Measurements from ENCODE around the gene OCIAD2. TPM values are rescaled to one million over a fixed set of nuclear protein-coding genes. Genes with fewer than 3 reads are reported as not detected.

Gene OCIAD2
- total RNA-seq, 3 donors from 2014 or later = 34.0 to 110 (median 67.1) TPM

DNA sequence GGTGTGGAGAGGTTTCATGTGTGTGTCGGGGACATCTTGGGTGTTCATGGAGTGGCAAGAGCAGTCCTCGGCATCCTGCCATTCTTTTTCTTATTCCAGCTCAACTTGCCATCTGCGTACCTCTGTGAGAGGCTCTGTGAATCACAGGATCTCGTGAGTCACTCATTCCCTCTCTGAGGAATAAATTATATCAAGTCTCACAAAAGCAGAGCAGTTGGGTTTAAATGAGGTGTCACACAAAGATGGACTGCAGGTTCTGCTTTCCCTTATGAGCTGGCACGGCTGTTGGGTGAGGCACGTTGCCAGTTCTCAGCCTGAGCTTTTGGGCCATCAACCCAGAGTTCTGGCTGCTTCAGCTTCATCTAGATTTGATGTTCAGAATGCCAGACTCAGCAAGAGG is 6.8 kb upstream of the OCIAD2 start:
- ATAC-seq (no peak), DNase-seq (no peak)
- TF ChIP-seq, protein P1, sequence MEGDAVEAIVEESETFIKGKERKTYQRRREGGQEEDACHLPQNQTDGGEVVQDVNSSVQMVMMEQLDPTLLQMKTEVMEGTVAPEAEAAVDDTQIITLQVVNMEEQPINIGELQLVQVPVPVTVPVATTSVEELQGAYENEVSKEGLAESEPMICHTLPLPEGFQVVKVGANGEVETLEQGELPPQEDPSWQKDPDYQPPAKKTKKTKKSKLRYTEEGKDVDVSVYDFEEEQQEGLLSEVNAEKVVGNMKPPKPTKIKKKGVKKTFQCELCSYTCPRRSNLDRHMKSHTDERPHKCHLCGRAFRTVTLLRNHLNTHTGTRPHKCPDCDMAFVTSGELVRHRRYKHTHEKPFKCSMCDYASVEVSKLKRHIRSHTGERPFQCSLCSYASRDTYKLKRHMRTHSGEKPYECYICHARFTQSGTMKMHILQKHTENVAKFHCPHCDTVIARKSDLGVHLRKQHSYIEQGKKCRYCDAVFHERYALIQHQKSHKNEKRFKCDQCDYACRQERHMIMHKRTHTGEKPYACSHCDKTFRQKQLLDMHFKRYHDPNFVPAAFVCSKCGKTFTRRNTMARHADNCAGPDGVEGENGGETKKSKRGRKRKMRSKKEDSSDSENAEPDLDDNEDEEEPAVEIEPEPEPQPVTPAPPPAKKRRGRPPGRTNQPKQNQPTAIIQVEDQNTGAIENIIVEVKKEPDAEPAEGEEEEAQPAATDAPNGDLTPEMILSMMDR (IDR thresholded peaks at IDR 0.05) = no peak
- Histone ChIP-seq H3K36me3 (ENCODE audit: low read depth) (no peaks in the 10 kb centered on the region), H3K9me3 (no peaks in the 10 kb centered on the region), H3K4me1 (ENCODE audit: low read depth) (no peaks in the 10 kb centered on the region), H3K4me3 (no peak overlapping the region)
- intact Hi-C loops (cut with DNase I, micrococcal nuclease) = no loop called here

- ATAC-seq = no peak
- DNase-seq = no peak
- no peaks in the 10 kb centered on the region for H3K4me1 ChIP-seq (ENCODE audit: low read depth)
- no peaks in the 10 kb centered on the region for H3K9me3 ChIP-seq
- no peak overlapping the region for H3K4me3 ChIP-seq
- H3K36me3 ChIP-seq (ENCODE audit: low read depth) = no peaks in the 10 kb centered on the region
- intact Hi-C loops (cut with DNase I, micrococcal nuclease) = no loop called here
- TF ChIP-seq, protein P1 (IDR thresholded peaks at IDR 0.05) = no peak
These were observed 5.8 kb upstream of the OCIAD2 start for GRCh38 chr4:48912349-48912748.

GRCh38 chr4:48910511-48910910 is 3.9 kb upstream of the OCIAD2 start:
- Histone ChIP-seq H3K36me3 (ENCODE audit: low read depth) (no peaks in the 10 kb centered on the region), H3K4me1 (ENCODE audit: low read depth) (peaks cover 9% of the 10 kb centered on the region), H3K4me3 (no peak overlapping the region), H3K9me3 (no peaks in the 10 kb centered on the region)
- ATAC-seq (no peak), DNase-seq (no peak)
- TF ChIP-seq, protein P1 (IDR thresholded peaks at IDR 0.05) = no peak
- intact Hi-C loops (cut with DNase I, micrococcal nuclease) = no loop called here

- TF ChIP-seq, protein P1 (IDR thresholded peaks at IDR 0.05) = no peak
- Histone ChIP-seq H3K36me3 (ENCODE audit: low read depth) (no peaks in the 10 kb centered on the region), H3K4me1 (ENCODE audit: low read depth) (peaks cover 12% of the 10 kb centered on the region), H3K4me3 (no peak overlapping the region), H3K9me3 (no peaks in the 10 kb centered on the region)
- ATAC-seq (peak; percentile 43), DNase-seq (no peak)
- intact Hi-C loops (cut with DNase I, micrococcal nuclease) = no loop called here
These were observed 3.1 kb upstream of the OCIAD2 start for GRCh38 chr4:48909697-48910096.

DNA sequence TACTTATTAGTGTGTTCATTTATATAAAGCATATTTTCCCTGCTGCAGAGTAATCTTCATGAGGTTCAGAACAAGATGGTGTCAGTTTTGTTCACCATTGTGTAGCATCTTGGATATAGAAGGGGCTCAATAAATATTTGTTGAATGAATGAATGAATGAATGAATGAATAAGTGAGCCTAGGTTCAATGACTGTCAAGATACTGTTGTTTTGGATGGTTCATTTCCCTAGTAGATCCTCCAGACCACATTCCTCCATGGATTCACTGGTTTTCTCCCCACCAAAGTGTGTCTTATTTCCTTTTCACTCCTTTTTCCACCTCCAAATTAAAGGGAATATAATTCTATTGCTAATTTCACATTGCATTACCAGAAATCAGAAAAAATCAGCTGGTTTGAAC is 2.1 kb upstream of the OCIAD2 start:
- no peak for ATAC-seq
- Histone ChIP-seq H3K36me3 (ENCODE audit: low read depth) (no peaks in the 10 kb centered on the region), H3K9me3 (no peaks in the 10 kb centered on the region), H3K4me3 (no peak overlapping the region), H3K4me1 (ENCODE audit: low read depth) (peaks cover 12% of the 10 kb centered on the region)
- no peak for DNase-seq
- TF ChIP-seq, protein P1 (IDR thresholded peaks at IDR 0.05) = no peak
- intact Hi-C loops (cut with DNase I, micrococcal nuclease) = no loop called here

All from mucosa of descending colon (tissue), 3 donors.